Common myeloid progenitor, CD34-positive (primary cell): Measurements from ENCODE around the gene IGSF23.
"Not testable (repeated sequence)": the region's sequence is repeated elsewhere in the genome, so short reads cannot be mapped to it uniquely, and the experiment has no call there.

ENCODE experiments used
- CTCF ChIA-PET: fragments of 350-600 bp; sonication (Branson Sonifier 250); formaldehyde crosslinking; loops from one replicate; lab custom pipeline; 2021; ENCODE audit warnings: antibody characterized with exemption; lab: Charles Lee
- POLR2A ChIA-PET: fragments of 350-600 bp; sonication (Branson Sonifier 250); formaldehyde crosslinking; loops from one replicate; lab custom pipeline; 2021; ENCODE audit warnings: antibody characterized with exemption; lab: Charles Lee
- DNase-seq, 3 donors: peaks; one replicate each; pipeline versions ENCODE4 v3.0.0 to v3.0.0-alpha.2; 2013
- H3K27ac ChIP-seq, 2 experiments: 1 replicate in 1 of 2; 2 replicates in 1 of 2; pipeline ENCODE4 v1.7.0; 2013; ENCODE audit warnings: inconsistent platforms in 2 of 2, low read length in 2 of 2, mild to moderate bottlenecking in 2 of 2, low read depth in 1 of 2, moderate library complexity in 1 of 2; ENCODE audit not compliant: severe bottlenecking in 2 of 2, insufficient read depth in 1 of 2, poor library complexity in 1 of 2
- H3K27me3 ChIP-seq, 5 experiments: replicated peaks in 2 of 5; 1 replicate in 3 of 5; 2 replicates in 2 of 5; pipeline versions ENCODE4 v1.6.1 to v1.7.0; 2013; ENCODE audit warnings: low read length in 4 of 5, mild to moderate bottlenecking in 2 of 5, moderate library complexity in 2 of 5, inconsistent platforms in 1 of 5; ENCODE audit not compliant: insufficient read depth in 5 of 5, control insufficient read depth in 4 of 5
- H3K36me3 ChIP-seq, 4 experiments: 1 replicate in 2 of 4; 2 replicates in 2 of 4; pipeline versions ENCODE4 v1.6.1 to v1.7.0; 2013; ENCODE audit warnings: low read length in 3 of 4, control low read depth in 1 of 4, mild to moderate bottlenecking in 1 of 4; ENCODE audit not compliant: control insufficient read depth in 4 of 4, insufficient read depth in 4 of 4
- H3K4me1 ChIP-seq, 4 experiments: 1 replicate in 3 of 4; 2 replicates in 1 of 4; pipeline versions ENCODE4 v1.6.1 to v1.7.1; 2013; ENCODE audit warnings: low read length in 3 of 4, mild to moderate bottlenecking in 3 of 4, control low read depth in 1 of 4, inconsistent platforms in 1 of 4, moderate library complexity in 1 of 4; ENCODE audit not compliant: control insufficient read depth in 4 of 4, insufficient read depth in 4 of 4; ENCODE audit errors: control extremely low read depth in 1 of 4
- H3K4me3 ChIP-seq, 7 experiments: 1 replicate in 4 of 7; 2 replicates in 3 of 7; pipeline versions ENCODE4 v1.5.1 to v1.7.0; 2013; ENCODE audit warnings: mild to moderate bottlenecking in 7 of 7, low read length in 6 of 7, moderate library complexity in 6 of 7, inconsistent platforms in 2 of 7, low read depth in 2 of 7, control low read depth in 1 of 7; ENCODE audit not compliant: insufficient read depth in 4 of 7, control insufficient read depth in 1 of 7; ENCODE audit errors: extremely low read depth in 1 of 7
- H3K9me3 ChIP-seq, 5 experiments: 1 replicate in 4 of 5; 2 replicates in 1 of 5; pipeline versions ENCODE4 v1.6.1 to v1.7.1; 2013; ENCODE audit warnings: low read length in 4 of 5, mild to moderate bottlenecking in 2 of 5, inconsistent platforms in 1 of 5, low read depth in 1 of 5, moderate library complexity in 1 of 5; ENCODE audit not compliant: control insufficient read depth in 4 of 5, insufficient read depth in 2 of 5; ENCODE audit errors: control extremely low read depth in 1 of 5
- WGBS: methylation state at CpG from one replicate; pipeline ENCODE4 v1.1.5; 2013; ENCODE audit not compliant: insufficient coverage; 5-methylcytosine and 5-hydroxymethylcytosine counted together

IGSF23 gene

DNA sequence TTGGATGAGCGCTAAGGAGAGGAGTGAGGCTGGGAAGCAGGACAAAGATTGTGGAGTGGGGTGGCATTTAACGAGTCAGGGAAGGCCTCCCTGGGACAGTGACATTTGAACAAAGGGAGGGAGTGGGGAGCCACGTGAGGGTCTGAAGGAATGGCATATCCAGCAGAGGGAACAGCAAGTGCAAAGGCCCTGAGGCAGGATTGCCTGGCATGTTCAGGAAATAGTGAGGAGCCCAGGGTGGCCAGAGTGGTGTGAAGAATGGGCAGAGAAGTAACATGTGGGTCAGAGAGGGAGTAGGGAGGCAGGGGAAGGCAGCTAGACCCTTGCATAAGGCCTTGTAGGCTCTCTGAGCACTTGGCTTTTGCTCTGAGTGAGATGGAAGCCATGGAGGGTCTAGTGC lies 15.4 kb downstream of the IGSF23 start:
- CTCF ChIA-PET: interaction anchor here (1.1 kb wide), 1 partner anchor 46 kb away, joined by 3 read pairs; no protein-coding TSS in a partner anchor
- Histone ChIP-seq H3K4me3 (no peak overlapping the region), H3K9me3 (peaks cover 0 to 2% (median 0%) of the 10 kb centered on the region in 5 experiments), H3K4me1 (no peaks in the 10 kb centered on the region), H3K36me3 (no peaks in the 10 kb centered on the region), H3K27me3 (no peaks in the 10 kb centered on the region), H3K27ac (no peak overlapping the region)
- POLR2A ChIA-PET: no interaction called here
- 100% methylated on average over 3 of the region's 3 CpGs for WGBS
- no peak for DNase-seq

DNA sequence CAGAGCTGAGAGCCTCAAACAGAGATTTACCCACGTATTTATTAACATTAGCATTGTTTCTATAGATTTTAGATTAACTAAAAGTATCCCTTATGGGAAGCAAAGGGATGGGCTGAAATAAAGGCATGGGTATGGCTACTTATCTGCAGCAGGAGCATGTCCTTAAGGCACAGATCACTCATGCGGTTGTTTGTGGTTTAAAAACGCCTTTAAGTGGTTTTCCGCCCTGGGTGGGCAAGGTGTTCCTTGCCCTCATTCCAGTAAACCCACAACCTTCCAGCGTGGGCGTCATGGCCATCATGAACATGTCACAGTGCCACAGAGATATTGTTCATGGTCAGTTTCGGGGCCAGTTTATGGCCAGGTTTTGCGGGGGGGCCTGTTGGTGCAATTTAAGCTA lies 18.2 kb downstream of the IGSF23 start:
- H3K27me3 ChIP-seq, POLR2A ChIA-PET, H3K9me3 ChIP-seq, DNase-seq, H3K4me3 ChIP-seq, CTCF ChIA-PET, H3K27ac ChIP-seq, H3K36me3 ChIP-seq: not testable (repeated sequence)
- WGBS: 78% methylated on average over 7 of the region's 8 CpGs
- peaks cover 0 to 14% (median 3%) of the 10 kb centered on the region in 4 experiments for H3K4me1 ChIP-seq

DNA sequence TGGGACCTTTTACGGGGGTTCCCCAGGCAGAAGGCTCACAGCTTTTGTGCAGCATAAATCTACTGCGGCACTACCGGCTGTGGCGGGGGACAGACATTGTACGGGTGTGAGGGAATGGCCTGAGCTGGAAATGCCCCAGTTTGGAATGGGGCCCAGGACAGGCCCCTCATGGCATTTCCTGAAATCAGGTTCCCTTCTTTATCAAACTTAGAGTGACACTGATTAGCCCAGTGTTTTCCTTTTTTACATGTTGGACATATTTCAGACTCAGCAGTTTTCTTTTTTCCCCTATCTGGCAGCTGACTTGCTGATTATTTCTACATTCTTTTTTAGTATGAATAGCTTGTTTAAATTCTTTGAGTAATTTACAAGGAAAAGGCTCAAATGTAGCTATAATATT lies 20.7 kb downstream of the IGSF23 start:
- 65% methylated on average over 5 of the region's 5 CpGs for WGBS

DNA sequence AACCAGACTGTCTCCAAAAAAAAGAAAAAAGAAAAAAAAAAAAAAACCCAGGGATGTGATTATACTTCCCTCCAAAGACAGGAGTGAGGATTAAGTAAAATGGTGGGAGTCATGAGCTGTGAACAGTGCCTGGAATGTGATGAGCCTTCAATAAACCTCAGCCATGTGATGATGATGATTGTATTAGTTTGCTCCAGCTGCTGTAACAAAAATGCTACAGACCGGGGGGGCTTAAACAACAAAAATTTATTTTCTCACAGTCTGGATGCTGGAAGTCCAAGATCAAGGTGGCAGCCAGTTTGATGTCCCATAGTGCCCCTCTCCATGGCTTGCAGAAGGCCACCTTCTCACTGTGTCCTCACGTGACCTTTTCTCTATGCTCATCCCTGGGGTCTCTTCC lies 21.4 kb downstream of the IGSF23 start:
- H3K27ac ChIP-seq: no peak overlapping the region
- no peak for DNase-seq
- WGBS: 100% methylated on average over 2 of the region's 2 CpGs
- peaks cover 0 to 19% (median 4%) of the 10 kb centered on the region in 4 experiments for H3K4me1 ChIP-seq
- no peaks in the 10 kb centered on the region for H3K9me3 ChIP-seq
- POLR2A ChIA-PET: no interaction called here
- CTCF ChIA-PET: interaction anchor here (0.7 to 2.2 kb wide), 7 partner anchors 8 to 64 kb away, joined by 3 to 7 read pairs (median 4); partner anchors contain the start of gene PVR
- H3K27me3 ChIP-seq: peaks cover 0 to 2% (median 0%) of the 10 kb centered on the region in 5 experiments
- no peak overlapping the region for H3K4me3 ChIP-seq
- H3K36me3 ChIP-seq: no peaks in the 10 kb centered on the region

More for the DNA sequence above, 20.7 kb downstream of the IGSF23 start:
- H3K9me3 ChIP-seq, POLR2A ChIA-PET, H3K27me3 ChIP-seq, H3K4me3 ChIP-seq, DNase-seq, H3K27ac ChIP-seq, H3K36me3 ChIP-seq: not testable (repeated sequence)
- peaks cover 0 to 19% (median 4%) of the 10 kb centered on the region in 4 experiments for H3K4me1 ChIP-seq
- CTCF ChIA-PET: interaction anchor here (1.6 to 2.2 kb wide), 3 partner anchors 8 to 54 kb away, joined by 3 to 6 read pairs (median 4); no protein-coding TSS in a partner anchor

DNA sequence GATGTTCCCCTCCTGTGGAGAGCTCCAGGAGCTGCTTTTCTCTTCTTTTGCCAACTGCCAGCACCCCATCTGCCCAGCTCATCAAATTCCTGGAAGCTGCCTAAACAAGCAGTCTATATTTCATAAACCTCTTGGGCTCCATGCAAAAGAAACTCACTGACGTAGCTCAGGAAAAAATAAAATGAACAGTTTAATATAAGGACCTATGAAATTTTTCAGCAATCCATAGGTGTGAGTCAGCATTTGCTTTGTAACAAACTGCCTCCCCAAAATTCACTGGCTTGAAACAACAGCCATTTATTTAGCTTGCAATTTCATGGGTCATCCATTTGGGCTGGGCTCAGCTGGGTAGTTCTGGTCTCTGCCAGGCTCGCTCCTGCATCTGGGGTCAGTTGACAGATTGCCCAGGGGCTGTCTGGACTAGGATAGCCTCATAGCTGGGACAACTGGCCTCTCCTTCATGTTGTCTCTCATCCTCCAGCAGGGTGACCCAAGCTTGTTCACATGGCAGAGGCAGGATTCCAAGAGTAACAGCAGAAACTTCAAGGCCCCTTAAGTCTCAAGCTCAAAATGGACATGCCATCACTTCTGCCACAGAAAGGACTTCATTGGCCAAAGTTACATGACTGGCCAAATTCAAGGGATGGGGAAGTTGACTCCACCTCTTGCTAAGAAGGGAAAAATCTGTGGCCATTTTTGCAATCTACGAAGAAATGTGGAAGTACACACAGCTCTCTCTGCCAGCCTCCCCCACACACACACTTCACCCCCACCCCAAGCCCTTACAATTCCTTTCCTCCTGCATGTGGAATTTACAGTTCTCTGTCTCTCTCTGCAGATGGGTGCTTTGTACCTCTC lies 22.4 kb downstream of the IGSF23 start:
- Histone ChIP-seq H3K27me3 (peaks cover 0 to 2% (median 0%) of the 10 kb centered on the region in 5 experiments), H3K9me3 (no peaks in the 10 kb centered on the region), H3K36me3 (no peaks in the 10 kb centered on the region), H3K4me1 (peaks cover 0 to 19% (median 4%) of the 10 kb centered on the region in 4 experiments), H3K27ac (no peak overlapping the region), H3K4me3 (no peak overlapping the region)
- ChIA-PET POLR2A (interaction anchor here (0.6 kb wide), 1 partner anchor 8 kb away, joined by 6 read pairs; no protein-coding TSS in a partner anchor), CTCF (interaction anchor here (1.5 to 2.2 kb wide), 5 partner anchors 9 to 65 kb away, joined by 4 to 8 read pairs (median 6); no protein-coding TSS in a partner anchor)
- peak in 2 of 3 donors; percentile 37 to 41 for DNase-seq
- WGBS: 50% methylated on average over 2 of the region's 3 CpGs

DNA sequence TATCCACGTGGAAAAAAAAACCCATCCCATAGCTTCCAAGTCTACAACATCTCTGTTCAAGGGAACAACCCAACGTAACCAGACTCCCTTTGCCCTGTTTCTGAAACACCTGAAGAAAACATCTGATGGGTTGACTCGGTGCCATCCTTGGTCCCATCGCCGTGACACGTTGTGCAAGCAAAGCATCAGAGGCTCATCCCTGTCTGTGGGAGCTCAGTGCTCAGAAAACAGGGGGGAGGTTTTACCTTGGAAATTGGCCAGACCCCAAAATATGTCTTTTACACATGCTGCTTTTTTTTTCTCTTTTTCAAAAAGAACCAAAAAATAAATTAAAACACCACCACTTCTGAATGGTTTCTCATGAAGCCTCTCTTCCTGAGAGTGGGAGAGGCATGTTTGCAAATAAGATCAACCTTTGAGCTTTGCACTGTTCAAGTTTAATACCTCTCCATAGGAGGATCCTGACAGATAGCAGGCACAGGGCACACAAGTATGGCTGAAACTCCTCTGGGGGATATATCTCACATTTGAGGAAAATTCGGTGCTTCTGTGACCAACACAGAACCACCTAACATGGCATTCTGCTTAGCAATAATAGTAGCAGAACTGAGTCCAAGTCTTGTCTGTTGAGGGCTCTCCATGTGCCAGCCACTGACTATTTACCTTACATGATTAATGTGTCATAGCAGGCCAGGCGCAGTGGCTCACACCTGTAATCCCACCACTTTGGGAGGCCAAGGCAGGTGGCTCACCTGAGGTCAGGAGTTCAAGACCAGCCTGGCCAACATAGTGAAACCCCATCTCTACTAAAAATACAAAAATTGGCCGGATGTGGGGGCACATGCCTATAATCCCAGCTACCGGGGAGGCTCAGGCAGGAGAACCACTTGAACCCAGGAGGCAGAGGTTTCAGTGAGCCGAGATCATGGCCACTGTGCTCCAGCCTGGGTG lies 23.4 kb downstream of the IGSF23 start:
- Histone ChIP-seq H3K4me1 (peaks cover 0 to 19% (median 4%) of the 10 kb centered on the region in 4 experiments), H3K4me3 (no peak overlapping the region), H3K36me3 (no peaks in the 10 kb centered on the region), H3K9me3 (no peaks in the 10 kb centered on the region), H3K27ac (no peak overlapping the region), H3K27me3 (peaks cover 0 to 2% (median 0%) of the 10 kb centered on the region in 5 experiments)
- 55% methylated on average over 2 of the region's 11 CpGs for WGBS
- CTCF ChIA-PET: interaction anchor here (1.5 to 2.2 kb wide), 4 partner anchors 10 to 66 kb away, joined by 5 to 8 read pairs (median 6); no protein-coding TSS in a partner anchor
- POLR2A ChIA-PET: interaction anchor here (0.6 kb wide), 1 partner anchor 9 kb away, joined by 6 read pairs; no protein-coding TSS in a partner anchor
- DNase-seq: no peak
